Esophagus mucosa (tissue), 1 donor: ENCODE data around the gene ERN1. TPM values are rescaled to one million over a fixed set of nuclear protein-coding genes. Genes with fewer than 3 reads are reported as not detected.

Experiments
- total RNA-seq: library from RNA; stranded (reverse); gene quantifications from one replicate; pipeline ENCODE4 v1.2.4, GENCODE V29; 2023
- donor health status: DM: yes; HTN: yes; CAD: no.

Gene ERN1
- total RNA-seq, 1 donor from 2014 or later = 18.5 TPM

Other genes starting within 250 kb of the ERN1 start
- gene GH2, start 248.2 kb downstream of the ERN1 start, total RNA-seq = not detected
- gene CSH1, start 233.6 kb downstream of the ERN1 start, total RNA-seq = not detected
- not detected for gene CSHL1, start 218.9 kb downstream of the ERN1 start, total RNA-seq
- not detected for gene GH1, start 211.3 kb downstream of the ERN1 start, total RNA-seq
- 1.9 TPM for gene CD79B, start 197.8 kb downstream of the ERN1 start, total RNA-seq
- 0.12 TPM for gene SCN4A, start 157.2 kb downstream of the ERN1 start, total RNA-seq
- gene PRR29, start 131.8 kb downstream of the ERN1 start, total RNA-seq = not detected
- gene ICAM2, start 109.5 kb downstream of the ERN1 start, total RNA-seq = 3.5 TPM
- gene TEX2, start 133.1 kb upstream of the ERN1 start, total RNA-seq = 20.2 TPM